T-helper 2 cell treated with Interferon-gamma antibody and Interleukin-4, amounts not matched to agents 5 μg/mL and 100 μg/mL, for 36 hours (primary cell): ENCODE results near the gene ZNF547.

Experiments
- DNase-seq: peaks from one replicate; pipeline ENCODE4 v3.0.0; 2021; ENCODE audit warnings: low spot score
- H3K27ac Mint-ChIP-seq: one replicate; pipeline ENCODE4 v1.8.0; 2021; ENCODE audit warnings: mild to moderate bottlenecking, mixed read lengths
- H3K27me3 Mint-ChIP-seq: one replicate; pipeline ENCODE4 v1.8.0; 2021; ENCODE audit warnings: low read depth, mixed read lengths
- H3K36me3 Mint-ChIP-seq: one replicate; pipeline ENCODE4 v1.8.0; 2021; ENCODE audit warnings: low read depth, mixed read lengths
- H3K4me1 Mint-ChIP-seq: one replicate; pipeline ENCODE4 v1.8.0; 2021; ENCODE audit warnings: low read depth, mixed read lengths
- H3K4me3 Mint-ChIP-seq: one replicate; pipeline ENCODE4 v1.8.0; 2022; ENCODE audit warnings: mild to moderate bottlenecking, moderate library complexity, mixed read lengths
- H3K9me3 Mint-ChIP-seq: one replicate; pipeline ENCODE4 v1.8.0; 2021; ENCODE audit warnings: mixed read lengths

Gene ZNF547

DNA sequence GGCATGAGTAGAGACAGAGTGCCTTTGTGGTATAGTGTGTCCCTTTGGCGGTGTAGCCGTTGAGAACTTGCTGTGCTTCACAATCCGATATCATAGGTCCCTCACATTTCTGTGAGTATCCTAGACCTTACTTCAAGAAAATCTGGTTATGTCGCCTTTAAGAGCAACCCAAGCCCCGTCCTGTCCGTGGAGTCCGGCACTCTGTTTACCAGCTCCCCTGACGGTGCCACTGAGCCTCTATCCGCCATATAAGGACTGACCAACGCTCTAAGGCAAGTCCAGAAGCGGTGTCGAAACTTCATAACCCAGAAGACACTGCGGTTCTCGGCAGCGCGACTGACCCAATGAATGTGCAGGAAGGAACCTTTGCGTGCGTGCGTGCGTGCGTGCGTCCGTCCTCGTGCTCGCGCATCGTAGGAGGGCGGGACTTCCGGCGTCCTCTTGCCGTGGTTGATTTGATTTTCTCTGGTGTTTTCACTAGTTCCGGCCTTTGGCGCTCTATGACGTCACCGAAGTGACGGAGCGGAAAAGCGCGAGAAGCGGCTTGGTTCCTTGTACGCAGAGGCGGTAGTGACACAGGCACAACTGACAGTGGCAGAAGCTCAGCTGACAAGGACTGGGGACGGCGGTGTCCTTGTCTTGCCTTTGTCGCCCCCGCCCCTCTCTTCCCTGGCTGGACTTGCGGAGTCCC lies at the start of gene ZNF547, which contains the start of gene TRAPPC2B:
TSS of gene ZNF547 (plus strand) at position 555 of the 691 bp plus-strand sequence. CDS start 5,005 bp downstream, outside the sequence.
TSS of gene TRAPPC2B (plus strand) at position 555 of the 691 bp plus-strand sequence. CDS start 1,283 bp downstream, outside the sequence.
- H3K36me3 Mint-ChIP-seq = peaks cover 32% of the 10 kb centered on the region
- peak; percentile 99 for DNase-seq
- peaks cover 36% of the 10 kb centered on the region for H3K9me3 Mint-ChIP-seq
- peaks cover 10% of the 10 kb centered on the region for H3K4me1 Mint-ChIP-seq
- peak within 1 kb of the TSS; percentile 96 for H3K27ac Mint-ChIP-seq
- H3K4me3 Mint-ChIP-seq = peak within 1 kb of the TSS; percentile 94
- H3K27me3 Mint-ChIP-seq = peaks cover 3% of the 10 kb centered on the region

- Mint-ChIP-seq H3K27me3 (peaks cover 21% of the 10 kb centered on the region), H3K36me3 (peaks cover 1% of the 10 kb centered on the region), H3K9me3 (peaks cover 47% of the 10 kb centered on the region), H3K27ac (no peak overlapping the region), H3K4me3 (no peak overlapping the region), H3K4me1 (no peaks in the 10 kb centered on the region)
- no peak for DNase-seq
Observed at GRCh38 chr19:57314146-57314545, 49.2 kb upstream of the ZNF547 start.

DNA sequence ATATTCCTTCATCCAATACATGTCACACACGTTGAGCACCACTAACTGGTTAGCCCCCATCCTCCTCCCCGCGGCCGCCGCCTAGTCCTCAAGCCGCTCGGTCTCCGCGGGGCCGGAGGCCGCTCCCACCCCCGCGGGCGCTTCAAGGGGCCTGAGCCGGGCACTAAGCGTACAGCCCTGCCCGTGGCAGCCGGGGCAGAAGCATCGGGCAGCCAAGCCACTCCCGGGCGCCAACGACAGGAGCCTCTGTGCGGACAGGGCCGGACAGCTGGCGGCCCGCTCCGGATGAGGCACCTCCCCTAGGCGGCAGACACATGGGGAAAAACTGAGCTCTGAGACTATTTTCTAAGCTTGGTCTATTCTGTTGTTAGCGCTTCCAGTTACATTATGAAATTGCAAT lies 45.8 kb upstream of the ZNF547 start:
- H3K36me3 Mint-ChIP-seq = peaks cover 17% of the 10 kb centered on the region
- peaks cover 21% of the 10 kb centered on the region for H3K27me3 Mint-ChIP-seq
- DNase-seq = no peak
- H3K9me3 Mint-ChIP-seq = peaks cover 38% of the 10 kb centered on the region
- H3K4me3 Mint-ChIP-seq = no peak overlapping the region
- H3K27ac Mint-ChIP-seq = no peak overlapping the region
- H3K4me1 Mint-ChIP-seq = peaks cover 15% of the 10 kb centered on the region

- no peak for DNase-seq
- peaks cover 43% of the 10 kb centered on the region for H3K9me3 Mint-ChIP-seq
- peak overlapping the region; percentile 93 for H3K4me3 Mint-ChIP-seq
- peaks cover 18% of the 10 kb centered on the region for H3K4me1 Mint-ChIP-seq
- H3K36me3 Mint-ChIP-seq = peaks cover 38% of the 10 kb centered on the region
- H3K27me3 Mint-ChIP-seq = peaks cover 21% of the 10 kb centered on the region
- H3K27ac Mint-ChIP-seq = peak overlapping the region; percentile 91
Observed at GRCh38 chr19:57319869-57320179, 43.5 kb upstream of the ZNF547 start.

DNA sequence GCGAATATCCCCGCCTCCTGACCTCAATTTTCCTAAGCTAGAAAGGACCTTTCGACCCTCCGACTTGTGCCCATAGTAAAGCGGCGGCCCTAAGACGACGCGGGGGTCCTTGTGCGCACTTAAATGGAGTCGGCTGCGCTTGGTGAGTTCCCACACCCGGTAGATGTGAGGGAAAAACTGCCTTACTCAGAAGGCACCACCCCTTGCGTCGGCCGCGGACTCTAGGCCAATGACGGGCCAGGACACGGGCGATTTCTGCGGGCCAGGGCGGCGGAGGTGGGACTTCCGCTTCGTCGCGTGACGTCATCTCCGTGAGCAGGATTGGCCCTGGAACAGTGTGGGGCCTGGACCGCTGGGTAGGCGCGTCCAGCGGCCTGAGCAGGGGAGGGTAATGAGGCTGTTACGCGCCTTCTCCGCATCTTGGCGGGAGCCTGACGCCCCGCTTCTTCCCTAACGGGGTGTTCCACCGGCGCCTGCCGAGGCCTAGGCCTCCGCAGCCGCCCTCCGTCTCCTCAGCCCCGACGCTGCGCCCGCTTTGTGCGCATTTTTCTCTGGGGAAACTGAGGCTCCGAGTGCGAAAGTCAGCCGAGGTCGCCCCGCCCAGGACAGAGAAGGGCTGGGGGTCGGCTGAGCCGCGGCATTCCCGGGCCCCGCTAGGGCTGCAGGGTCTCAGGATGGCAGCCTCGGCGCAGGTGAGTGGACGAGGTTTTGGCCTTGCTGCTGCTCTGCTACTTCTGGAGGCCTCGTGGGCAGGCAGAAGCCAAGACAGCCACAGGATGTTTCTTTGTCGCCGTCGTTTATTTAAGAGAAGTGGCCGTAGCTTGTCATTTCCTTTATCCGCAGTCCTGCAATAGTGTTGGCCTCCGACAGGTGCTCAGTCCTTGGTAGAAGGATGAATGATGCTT lies 42.9 kb upstream of the ZNF547 start, which contains the start of gene ZNF543:
TSS of gene ZNF543 (plus strand) at position 293 of the 905 bp plus-strand sequence. CDS start at position 675, 382 bp downstream.
- Mint-ChIP-seq H3K4me1 (peaks cover 18% of the 10 kb centered on the region), H3K9me3 (peaks cover 40% of the 10 kb centered on the region), H3K36me3 (peaks cover 44% of the 10 kb centered on the region), H3K27ac (peak within 1 kb of the TSS; percentile 91), H3K4me3 (peak within 1 kb of the TSS; percentile 93), H3K27me3 (peaks cover 16% of the 10 kb centered on the region)
- peak; percentile 93 for DNase-seq

DNA sequence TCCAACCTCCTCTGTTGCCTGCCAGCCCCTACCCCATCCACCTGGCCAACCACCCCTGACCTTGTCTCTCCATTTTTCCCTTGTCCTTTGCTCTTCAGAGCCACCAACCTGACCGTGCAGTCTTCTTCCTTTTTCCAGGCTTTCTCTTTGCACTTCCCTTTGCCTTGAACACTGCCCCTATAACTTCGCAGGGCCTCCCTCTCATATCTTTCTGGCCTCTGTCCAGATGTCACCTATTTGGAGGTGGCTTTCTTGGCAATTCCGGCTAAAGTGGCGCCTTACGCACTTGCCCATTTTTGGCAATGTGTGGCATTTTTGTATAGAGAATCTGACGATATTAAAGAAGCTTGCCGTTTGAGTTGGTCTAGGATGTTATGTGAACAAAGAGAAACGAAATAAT lies 42.2 kb upstream of the ZNF547 start:
- Mint-ChIP-seq H3K36me3 (peaks cover 51% of the 10 kb centered on the region), H3K9me3 (peaks cover 37% of the 10 kb centered on the region), H3K4me3 (peak overlapping the region; percentile 93), H3K4me1 (peaks cover 18% of the 10 kb centered on the region), H3K27ac (peak overlapping the region; percentile 91), H3K27me3 (peaks cover 9% of the 10 kb centered on the region)
- no peak for DNase-seq

- no peak for DNase-seq
- peak overlapping the region; percentile 15 for H3K27ac Mint-ChIP-seq
- peak overlapping the region; percentile 93 for H3K4me3 Mint-ChIP-seq
- peaks cover 57% of the 10 kb centered on the region for H3K36me3 Mint-ChIP-seq
- peaks cover 18% of the 10 kb centered on the region for H3K4me1 Mint-ChIP-seq
- peaks cover 36% of the 10 kb centered on the region for H3K9me3 Mint-ChIP-seq
- peaks cover 5% of the 10 kb centered on the region for H3K27me3 Mint-ChIP-seq
Observed at GRCh38 chr19:57321751-57322150, 41.6 kb upstream of the ZNF547 start.

GRCh38 chr19:57324992-57325391 lies 38.4 kb upstream of the ZNF547 start:
- no peak for DNase-seq
- H3K4me1 Mint-ChIP-seq = peaks cover 15% of the 10 kb centered on the region
- H3K27me3 Mint-ChIP-seq = no peaks in the 10 kb centered on the region
- peaks cover 43% of the 10 kb centered on the region for H3K9me3 Mint-ChIP-seq
- peaks cover 87% of the 10 kb centered on the region for H3K36me3 Mint-ChIP-seq
- no peak overlapping the region for H3K27ac Mint-ChIP-seq
- H3K4me3 Mint-ChIP-seq = no peak overlapping the region

GRCh38 chr19:57327993-57328392 lies 35.4 kb upstream of the ZNF547 start:
- Mint-ChIP-seq H3K27ac (no peak overlapping the region), H3K4me3 (no peak overlapping the region), H3K27me3 (no peaks in the 10 kb centered on the region), H3K36me3 (peaks cover 83% of the 10 kb centered on the region), H3K4me1 (no peaks in the 10 kb centered on the region), H3K9me3 (peaks cover 56% of the 10 kb centered on the region)
- no peak for DNase-seq

GRCh38 chr19:57334191-57334590 lies 29.2 kb upstream of the ZNF547 start:
- Mint-ChIP-seq H3K27ac (no peak overlapping the region), H3K27me3 (no peaks in the 10 kb centered on the region), H3K4me3 (no peak overlapping the region), H3K36me3 (peaks cover 23% of the 10 kb centered on the region), H3K4me1 (no peaks in the 10 kb centered on the region), H3K9me3 (peaks cover 50% of the 10 kb centered on the region)
- no peak for DNase-seq

DNA sequence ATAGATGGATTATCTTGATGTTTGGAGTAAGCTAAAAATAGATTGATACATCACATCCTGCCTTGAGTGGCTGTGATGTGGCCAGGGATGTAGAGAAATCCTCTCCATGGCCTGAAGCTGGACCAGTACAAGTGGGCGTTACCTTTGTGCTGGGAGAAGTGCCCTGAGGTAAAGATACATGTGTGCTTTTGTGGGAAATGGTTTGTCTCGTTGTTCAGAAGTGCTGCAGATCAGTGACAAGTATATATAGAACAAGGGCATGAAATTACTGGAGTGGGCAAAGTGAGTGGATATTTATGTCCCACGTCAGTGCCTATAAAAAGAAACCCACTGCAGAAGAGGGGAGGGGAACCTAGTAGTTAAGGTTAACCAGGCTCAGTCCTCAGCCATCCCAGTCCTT lies 24.5 kb upstream of the ZNF547 start:
- no peak overlapping the region for H3K27ac Mint-ChIP-seq
- no peak for DNase-seq
- no peaks in the 10 kb centered on the region for H3K36me3 Mint-ChIP-seq
- H3K4me1 Mint-ChIP-seq = no peaks in the 10 kb centered on the region
- no peak overlapping the region for H3K4me3 Mint-ChIP-seq
- H3K27me3 Mint-ChIP-seq = no peaks in the 10 kb centered on the region
- peaks cover 35% of the 10 kb centered on the region for H3K9me3 Mint-ChIP-seq

GRCh38 chr19:57342582-57342981 lies 20.8 kb upstream of the ZNF547 start:
- H3K4me3 Mint-ChIP-seq = no peak overlapping the region
- H3K4me1 Mint-ChIP-seq = no peaks in the 10 kb centered on the region
- no peak for DNase-seq
- H3K36me3 Mint-ChIP-seq = no peaks in the 10 kb centered on the region
- no peak overlapping the region for H3K27ac Mint-ChIP-seq
- H3K27me3 Mint-ChIP-seq = no peaks in the 10 kb centered on the region
- H3K9me3 Mint-ChIP-seq = peaks cover 32% of the 10 kb centered on the region

DNA sequence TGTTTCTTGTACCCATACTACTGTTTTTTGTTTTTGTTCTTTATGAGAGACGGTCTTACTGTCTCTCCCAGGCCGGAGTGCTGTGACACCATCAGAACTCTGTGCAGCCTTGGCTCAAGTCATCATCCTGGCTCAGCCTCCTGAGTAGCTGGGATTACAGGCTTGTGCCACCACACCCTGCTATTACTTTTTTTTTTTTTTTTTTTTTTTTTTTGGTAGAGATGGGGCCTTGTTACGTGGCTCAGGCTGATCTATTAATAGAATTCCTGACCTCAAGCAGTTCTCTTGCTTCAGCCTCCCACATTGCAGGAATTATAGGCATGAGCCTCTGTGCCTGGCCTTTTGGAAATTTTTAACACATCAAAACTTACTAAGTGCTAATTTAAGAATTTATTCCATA lies 15.2 kb upstream of the ZNF547 start:
- peaks cover 38% of the 10 kb centered on the region for H3K9me3 Mint-ChIP-seq
- H3K27me3 Mint-ChIP-seq = no peaks in the 10 kb centered on the region
- H3K36me3 Mint-ChIP-seq = peaks cover 26% of the 10 kb centered on the region
- H3K27ac Mint-ChIP-seq = no peak overlapping the region
- no peak for DNase-seq
- H3K4me3 Mint-ChIP-seq = no peak overlapping the region
- H3K4me1 Mint-ChIP-seq = peaks cover 16% of the 10 kb centered on the region
